ENCODE results near the gene ATP11C. TPM values are rescaled to one million over a fixed set of nuclear protein-coding genes. Genes with fewer than 3 reads are reported as not detected.

Gene ATP11C
- total RNA-seq, 4 donors from 2014 or later = 23.5 to 41.8 (median 32.5) TPM

DNA sequence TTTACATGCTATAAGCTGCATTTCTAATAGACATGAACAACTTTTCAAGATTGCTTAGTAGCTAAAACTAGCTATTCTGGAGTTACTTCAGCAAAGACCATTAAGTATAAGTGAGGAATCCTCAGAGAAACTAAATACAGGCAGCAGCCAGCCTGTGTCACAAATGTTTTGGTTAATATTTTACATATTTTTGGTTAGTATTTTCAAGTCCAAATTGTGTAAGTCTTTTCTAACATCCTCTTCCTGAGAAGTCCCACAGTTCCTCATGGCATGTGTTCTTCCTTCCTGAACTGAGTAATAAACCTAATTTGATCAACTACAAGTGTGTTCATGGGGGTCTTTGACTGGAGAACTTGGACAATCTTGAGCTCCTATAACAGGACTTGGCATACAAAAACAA is 182.5 kb downstream of the ATP11C start:
- TF ChIP-seq, protein P1, sequence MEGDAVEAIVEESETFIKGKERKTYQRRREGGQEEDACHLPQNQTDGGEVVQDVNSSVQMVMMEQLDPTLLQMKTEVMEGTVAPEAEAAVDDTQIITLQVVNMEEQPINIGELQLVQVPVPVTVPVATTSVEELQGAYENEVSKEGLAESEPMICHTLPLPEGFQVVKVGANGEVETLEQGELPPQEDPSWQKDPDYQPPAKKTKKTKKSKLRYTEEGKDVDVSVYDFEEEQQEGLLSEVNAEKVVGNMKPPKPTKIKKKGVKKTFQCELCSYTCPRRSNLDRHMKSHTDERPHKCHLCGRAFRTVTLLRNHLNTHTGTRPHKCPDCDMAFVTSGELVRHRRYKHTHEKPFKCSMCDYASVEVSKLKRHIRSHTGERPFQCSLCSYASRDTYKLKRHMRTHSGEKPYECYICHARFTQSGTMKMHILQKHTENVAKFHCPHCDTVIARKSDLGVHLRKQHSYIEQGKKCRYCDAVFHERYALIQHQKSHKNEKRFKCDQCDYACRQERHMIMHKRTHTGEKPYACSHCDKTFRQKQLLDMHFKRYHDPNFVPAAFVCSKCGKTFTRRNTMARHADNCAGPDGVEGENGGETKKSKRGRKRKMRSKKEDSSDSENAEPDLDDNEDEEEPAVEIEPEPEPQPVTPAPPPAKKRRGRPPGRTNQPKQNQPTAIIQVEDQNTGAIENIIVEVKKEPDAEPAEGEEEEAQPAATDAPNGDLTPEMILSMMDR (IDR thresholded peaks at IDR 0.05) = no peak

DNA sequence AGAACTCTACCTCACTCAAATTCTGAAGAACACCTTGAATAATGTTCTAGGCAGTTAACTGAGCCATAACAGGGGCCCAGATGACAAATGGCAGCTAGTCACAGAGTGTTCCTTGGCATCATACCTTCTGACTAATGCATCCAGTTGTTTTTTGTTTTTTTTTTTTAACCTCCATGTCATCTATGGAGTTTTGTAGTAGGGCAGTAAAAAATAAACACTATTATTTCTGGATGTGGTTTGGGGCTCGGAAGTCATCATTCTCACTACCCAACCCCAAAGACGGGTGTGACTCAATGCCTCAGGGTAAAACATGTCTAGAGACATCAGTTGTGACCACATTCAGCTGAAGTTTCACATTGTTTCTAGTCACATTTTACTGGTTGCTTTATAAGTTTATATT is 193.7 kb downstream of the ATP11C start:
- no peak for ATAC-seq (ENCODE audit: low FRiP score)
- TF ChIP-seq, protein P1 (IDR thresholded peaks at IDR 0.05) = no peak
- DNase-seq (ENCODE audit: low spot score) = no peak

More for the DNA sequence above, 182.5 kb downstream of the ATP11C start:
- ATAC-seq (ENCODE audit: low FRiP score) = no peak
- no peak for DNase-seq (ENCODE audit: low spot score)

DNA sequence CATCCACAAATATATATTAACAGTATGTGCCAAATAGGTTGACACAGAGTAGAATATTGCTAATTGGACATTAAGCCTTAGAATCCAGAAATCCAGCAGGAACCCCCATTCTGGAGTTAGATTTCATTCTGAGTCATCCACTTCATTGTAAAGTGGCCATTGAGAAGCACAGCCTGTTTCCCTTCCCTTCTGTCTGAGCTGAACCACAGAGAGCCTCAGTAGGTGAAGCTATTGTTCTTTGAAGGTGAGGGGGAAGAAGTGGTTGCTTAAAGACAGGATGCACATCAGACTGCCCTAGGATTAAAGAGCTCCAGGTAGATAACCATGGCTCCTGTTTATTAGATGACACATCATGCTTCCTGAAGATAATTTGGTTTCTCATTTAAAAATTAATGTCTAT is 194.3 kb downstream of the ATP11C start:
- no peak for ATAC-seq (ENCODE audit: low FRiP score)
- TF ChIP-seq, protein P1 (IDR thresholded peaks at IDR 0.05) = no peak
- no peak for DNase-seq (ENCODE audit: low spot score)

DNA sequence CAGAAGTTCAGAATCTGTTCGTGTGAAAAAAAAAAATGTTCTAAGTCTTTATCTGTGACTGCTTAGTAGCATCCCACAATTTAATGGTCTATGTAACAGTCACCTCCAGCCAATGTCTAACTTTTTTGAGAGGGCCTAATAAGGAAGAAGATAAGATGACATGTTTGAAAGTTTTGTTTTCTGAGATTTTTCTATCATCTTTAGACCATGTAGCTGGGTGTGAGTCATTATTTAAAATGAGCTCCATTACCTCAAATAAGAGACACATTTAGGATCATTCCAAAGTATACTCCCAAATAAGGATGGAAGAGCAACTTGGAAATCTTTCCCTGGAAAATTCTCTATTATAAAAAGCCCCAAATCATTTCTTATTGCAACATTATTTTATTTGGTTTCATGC is 196.7 kb downstream of the ATP11C start:
- TF ChIP-seq, protein P1 (IDR thresholded peaks at IDR 0.05) = no peak

DNA sequence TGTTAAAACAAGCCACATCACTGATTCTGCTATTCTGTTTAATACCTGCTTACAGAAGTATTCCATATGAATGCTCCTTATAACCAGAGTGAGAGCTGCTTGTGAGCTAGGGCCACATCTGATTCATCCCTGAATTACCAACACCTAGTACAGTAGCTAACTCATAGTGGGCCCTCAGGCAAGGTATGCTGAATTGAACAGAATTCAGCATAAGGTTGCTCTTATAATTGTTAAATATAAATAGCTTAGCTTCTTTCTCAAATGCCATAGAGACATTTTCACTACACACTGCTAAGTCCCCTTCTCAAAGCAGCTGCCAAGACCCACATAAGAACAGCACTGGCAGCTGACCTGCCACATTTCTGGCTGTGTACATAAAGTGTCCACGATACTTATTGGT is 197.9 kb downstream of the ATP11C start:
- no peak for DNase-seq (ENCODE audit: low spot score)
- no peak for ATAC-seq (ENCODE audit: low FRiP score)
- TF ChIP-seq, protein P1 (IDR thresholded peaks at IDR 0.05) = no peak

More for the DNA sequence above, 196.7 kb downstream of the ATP11C start:
- no peak for ATAC-seq (ENCODE audit: low FRiP score)
- DNase-seq (ENCODE audit: low spot score) = no peak

DNA sequence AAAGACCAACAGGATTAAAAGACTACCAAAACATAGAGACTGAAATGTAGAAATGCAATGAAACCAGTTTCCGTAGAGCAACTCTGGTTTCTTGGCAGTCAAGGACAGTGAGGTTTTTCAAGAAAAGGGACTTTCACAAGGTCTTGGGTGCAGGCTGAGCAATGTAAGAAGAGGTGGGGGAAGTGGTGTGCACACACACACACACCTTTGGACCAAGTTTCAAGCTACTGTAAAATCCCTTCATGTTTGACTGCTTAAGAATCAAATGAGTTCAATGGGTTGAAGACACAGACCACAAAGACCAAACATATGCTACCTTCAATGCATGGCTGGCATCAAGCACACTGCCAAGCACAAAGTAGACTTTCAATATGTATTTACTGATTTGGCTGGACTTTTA is 207.1 kb downstream of the ATP11C start:
- ATAC-seq (ENCODE audit: low FRiP score) (no peak), DNase-seq (ENCODE audit: low spot score) (no peak)
- TF ChIP-seq, protein P1 (IDR thresholded peaks at IDR 0.05) = no peak

DNA sequence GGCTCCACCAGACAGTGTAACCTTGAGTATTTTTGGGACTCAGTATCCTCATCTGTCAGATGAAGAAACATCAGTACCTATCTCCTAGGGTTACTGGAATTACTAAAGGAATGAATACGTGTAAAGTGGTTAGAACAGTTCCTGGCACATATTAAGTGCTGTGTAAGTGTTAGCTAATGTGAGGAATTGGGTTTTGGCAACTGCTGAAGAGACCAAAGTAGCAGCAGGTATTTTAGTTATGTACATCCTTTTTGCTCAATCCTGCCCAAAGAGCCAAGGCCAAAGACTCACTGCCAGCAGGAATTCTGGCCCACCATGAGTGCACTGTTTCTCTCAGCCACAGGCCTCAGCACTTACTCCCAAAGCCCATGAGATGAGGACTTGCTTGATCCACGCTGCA is 208.2 kb downstream of the ATP11C start:
- DNase-seq (ENCODE audit: low spot score) = no peak
- TF ChIP-seq, protein P1 (IDR thresholded peaks at IDR 0.05) = no peak
- no peak for ATAC-seq (ENCODE audit: low FRiP score)
